Measurements from ENCODE around the gene TMEM117. TPM values are rescaled to one million over a fixed set of nuclear protein-coding genes. Genes with fewer than 3 reads are reported as not detected.
A peak's percentile ranks its signal among the peaks of the same experiment; 100 is the strongest.

Gene TMEM117
- total RNA-seq, 2 donors from 2014 or later, result 0.79 to 1.4 TPM

DNA sequence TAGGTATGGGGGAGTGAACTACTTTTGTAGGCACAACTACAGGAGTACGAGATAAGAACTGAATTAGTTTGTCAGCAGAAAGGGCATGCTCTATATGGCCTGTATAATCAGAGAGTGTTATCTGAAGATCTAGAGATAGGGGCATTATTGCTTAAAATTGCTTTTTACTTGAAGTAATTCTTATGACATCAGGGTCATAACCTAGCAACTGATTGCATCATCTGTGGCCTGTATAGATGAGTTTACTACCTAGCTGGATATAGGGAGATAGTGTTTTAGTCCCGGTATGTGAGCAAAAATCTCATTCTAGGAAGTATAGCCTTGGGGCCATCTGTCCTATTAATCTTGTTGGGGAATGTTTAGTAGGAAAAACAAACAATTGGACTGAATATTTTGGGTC lies 142.7 kb downstream of the TMEM117 start:
- H3K4me1 Mint-ChIP-seq, result peaks cover 2% of the 10 kb centered on the region
- peaks cover 11% of the 10 kb centered on the region for H3K36me3 Mint-ChIP-seq (ENCODE audit: low read depth)
- no peak overlapping the region for H3K4me3 Mint-ChIP-seq
- H3K27me3 Mint-ChIP-seq (ENCODE audit: insufficient read depth), result no peaks in the 10 kb centered on the region
- H3K4me1 ChIP-seq (ENCODE audit: control insufficient read depth, insufficient read depth, low read length), result no peaks in the 10 kb centered on the region
- peaks cover 64% of the 10 kb centered on the region for H3K9me3 ChIP-seq (ENCODE audit: control insufficient read depth, low read length)
- no peak overlapping the region for H3K27ac ChIP-seq (ENCODE audit: low read depth, low read length)
- H3K4me3 ChIP-seq (ENCODE audit: low read length), result peak overlapping the region; percentile 71
- no peak overlapping the region for H3K27ac Mint-ChIP-seq
- TF ChIP-seq, protein P1, sequence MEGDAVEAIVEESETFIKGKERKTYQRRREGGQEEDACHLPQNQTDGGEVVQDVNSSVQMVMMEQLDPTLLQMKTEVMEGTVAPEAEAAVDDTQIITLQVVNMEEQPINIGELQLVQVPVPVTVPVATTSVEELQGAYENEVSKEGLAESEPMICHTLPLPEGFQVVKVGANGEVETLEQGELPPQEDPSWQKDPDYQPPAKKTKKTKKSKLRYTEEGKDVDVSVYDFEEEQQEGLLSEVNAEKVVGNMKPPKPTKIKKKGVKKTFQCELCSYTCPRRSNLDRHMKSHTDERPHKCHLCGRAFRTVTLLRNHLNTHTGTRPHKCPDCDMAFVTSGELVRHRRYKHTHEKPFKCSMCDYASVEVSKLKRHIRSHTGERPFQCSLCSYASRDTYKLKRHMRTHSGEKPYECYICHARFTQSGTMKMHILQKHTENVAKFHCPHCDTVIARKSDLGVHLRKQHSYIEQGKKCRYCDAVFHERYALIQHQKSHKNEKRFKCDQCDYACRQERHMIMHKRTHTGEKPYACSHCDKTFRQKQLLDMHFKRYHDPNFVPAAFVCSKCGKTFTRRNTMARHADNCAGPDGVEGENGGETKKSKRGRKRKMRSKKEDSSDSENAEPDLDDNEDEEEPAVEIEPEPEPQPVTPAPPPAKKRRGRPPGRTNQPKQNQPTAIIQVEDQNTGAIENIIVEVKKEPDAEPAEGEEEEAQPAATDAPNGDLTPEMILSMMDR (conservative IDR thresholded peaks at IDR 0.05), result no peak
- no peaks in the 10 kb centered on the region for H3K27me3 ChIP-seq (ENCODE audit: control insufficient read depth, insufficient read depth, low read length, poor library complexity, severe bottlenecking)
- WGBS, 2 experiments (ENCODE audit: insufficient coverage in 1 of 2, insufficient read length in 1 of 2), result 82 to 91% methylated on average over 2 of the region's 2 CpGs
- no peaks in the 10 kb centered on the region for H3K36me3 ChIP-seq (ENCODE audit: control insufficient read depth, insufficient read depth, low read length)
- no peak for DNase-seq
- H3K9me3 Mint-ChIP-seq, result peaks cover 56% of the 10 kb centered on the region
- H3K9ac ChIP-seq (ENCODE audit: extremely low read depth, low read length, poor library complexity, severe bottlenecking), result no peak overlapping the region

DNA sequence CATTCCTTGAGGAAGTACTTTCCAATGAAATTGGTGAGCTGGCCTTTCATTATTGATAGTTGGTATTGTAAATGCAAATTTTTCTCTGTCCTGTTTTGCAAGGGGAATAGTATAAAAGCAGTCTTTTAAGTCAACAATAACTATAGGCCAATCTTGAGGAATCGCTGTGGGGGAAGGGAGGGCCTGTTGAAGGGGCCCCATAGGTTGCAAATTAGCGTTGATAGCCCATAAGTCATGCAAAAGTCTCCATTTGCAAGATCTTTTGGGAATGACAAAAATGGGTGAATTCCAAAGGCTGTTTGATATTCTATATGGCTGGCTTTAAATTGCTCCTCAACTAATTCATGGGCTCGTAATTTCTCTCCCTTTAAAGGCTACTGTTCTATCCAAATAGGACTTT lies 143.6 kb downstream of the TMEM117 start:
- Mint-ChIP-seq H3K27me3 (ENCODE audit: insufficient read depth) (no peaks in the 10 kb centered on the region), H3K9me3 (peaks cover 56% of the 10 kb centered on the region), H3K4me1 (no peaks in the 10 kb centered on the region), H3K36me3 (ENCODE audit: low read depth) (peaks cover 11% of the 10 kb centered on the region), H3K27ac (no peak overlapping the region), H3K4me3 (no peak overlapping the region)
- TF ChIP-seq, protein P1 (conservative IDR thresholded peaks at IDR 0.05), result no peak
- Histone ChIP-seq H3K36me3 (ENCODE audit: control insufficient read depth, insufficient read depth, low read length) (no peaks in the 10 kb centered on the region), H3K27me3 (ENCODE audit: control insufficient read depth, insufficient read depth, low read length, poor library complexity, severe bottlenecking) (no peaks in the 10 kb centered on the region), H3K27ac (ENCODE audit: low read depth, low read length) (no peak overlapping the region), H3K4me3 (ENCODE audit: low read length) (peak overlapping the region; percentile 71), H3K9ac (ENCODE audit: extremely low read depth, low read length, poor library complexity, severe bottlenecking) (no peak overlapping the region), H3K4me1 (ENCODE audit: control insufficient read depth, insufficient read depth, low read length) (no peaks in the 10 kb centered on the region), H3K9me3 (ENCODE audit: control insufficient read depth, low read length) (peaks cover 64% of the 10 kb centered on the region)
- DNase-seq, result no peak
- 87 to 100% methylated on average over 3 of the region's 3 CpGs for WGBS, 2 experiments (ENCODE audit: insufficient coverage in 1 of 2, insufficient read length in 1 of 2)

DNA sequence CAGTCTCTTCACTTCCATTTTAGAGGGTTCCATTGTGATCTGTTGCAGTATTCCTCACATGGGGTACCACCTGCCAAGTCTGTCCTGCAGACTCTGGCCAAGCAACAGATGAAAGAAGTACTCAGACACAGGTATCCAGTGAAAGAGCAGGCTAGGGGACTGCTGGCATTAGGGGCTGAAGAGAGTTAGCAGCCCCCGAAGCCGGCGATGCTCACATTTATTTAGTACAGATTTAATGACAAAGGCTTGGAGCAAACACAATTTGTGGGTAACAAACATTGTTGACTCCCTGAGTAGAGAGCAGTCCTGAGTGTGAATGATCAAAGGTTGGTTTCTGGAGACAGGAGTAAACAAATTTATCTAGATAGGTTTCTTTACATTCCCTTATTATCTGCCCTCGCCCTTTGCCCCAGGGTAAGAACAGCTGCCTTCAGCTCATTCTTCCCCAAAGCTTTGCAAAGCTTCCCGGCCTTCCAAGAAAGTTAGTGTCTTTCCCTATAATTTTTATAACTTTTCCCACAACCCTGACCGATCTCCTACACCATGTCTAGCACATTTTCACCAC lies 144.8 kb downstream of the TMEM117 start:
- TF ChIP-seq, protein P1 (conservative IDR thresholded peaks at IDR 0.05), result no peak
- Mint-ChIP-seq H3K36me3 (ENCODE audit: low read depth) (peaks cover 10% of the 10 kb centered on the region), H3K4me3 (no peak overlapping the region), H3K4me1 (no peaks in the 10 kb centered on the region), H3K27ac (no peak overlapping the region), H3K27me3 (ENCODE audit: insufficient read depth) (no peaks in the 10 kb centered on the region), H3K9me3 (peaks cover 54% of the 10 kb centered on the region)
- H3K4me3 ChIP-seq (ENCODE audit: low read length), result peak overlapping the region; percentile 71
- no peaks in the 10 kb centered on the region for H3K27me3 ChIP-seq (ENCODE audit: control insufficient read depth, insufficient read depth, low read length, poor library complexity, severe bottlenecking)
- 85 to 92% methylated on average over 5 to 6 of the region's 6 CpGs for WGBS, 2 experiments (ENCODE audit: insufficient coverage in 1 of 2, insufficient read length in 1 of 2)
- H3K9me3 ChIP-seq (ENCODE audit: control insufficient read depth, low read length), result peaks cover 58% of the 10 kb centered on the region
- no peaks in the 10 kb centered on the region for H3K4me1 ChIP-seq (ENCODE audit: control insufficient read depth, insufficient read depth, low read length)
- H3K36me3 ChIP-seq (ENCODE audit: control insufficient read depth, insufficient read depth, low read length), result no peaks in the 10 kb centered on the region
- DNase-seq, result no peak
- no peak overlapping the region for H3K9ac ChIP-seq (ENCODE audit: extremely low read depth, low read length, poor library complexity, severe bottlenecking)
- H3K27ac ChIP-seq (ENCODE audit: low read depth, low read length), result no peak overlapping the region

Data from endodermal cell (in vitro differentiated cells).